GM12878 (cell line): ENCODE measurements around the gene SNAI3. TPM values are rescaled to one million over a fixed set of nuclear protein-coding genes. Genes with fewer than 3 reads are reported as not detected.

Experiments
- ATF7 ChIP-seq: fragments of 450-650 bp; IDR thresholded peaks from 2 replicates; pipeline ENCODE4 v1.6.1; 2016; ENCODE audit warnings: low read depth, mild to moderate bottlenecking
- BMI1 ChIP-seq: fragments of 450-650 bp; IDR thresholded peaks from 2 replicates; pipeline ENCODE4 v1.6.1; 2016; ENCODE audit warnings: mild to moderate bottlenecking, moderate library complexity, borderline replicate concordance
- ETV6 ChIP-seq, 2 experiments: fragments of 450-650 bp in 1 of 2; IDR thresholded peaks in 1 of 2; conservative IDR thresholded peaks in 1 of 2; 2 replicates each; pipeline ENCODE4 v1.6.1; 2014; ENCODE audit warnings: antibody characterized with exemption in 1 of 2, borderline replicate concordance in 1 of 2, low read depth in 1 of 2, mild to moderate bottlenecking in 1 of 2, moderate library complexity in 1 of 2
- HDAC2 ChIP-seq: fragments of 200-600 bp; sonication (generic); IDR thresholded peaks from 2 replicates; pipeline ENCODE4 v1.6.1; 2017
- NKRF ChIP-seq: fragments of 450-650 bp; conservative IDR thresholded peaks from 2 replicates; pipeline ENCODE4 v1.6.1; 2017; ENCODE audit warnings: mild to moderate bottlenecking, moderate library complexity
- POLR2AphosphoS2 ChIP-seq: IDR thresholded peaks from 2 replicates; pipeline ENCODE4 v1.6.1; 2011; ENCODE audit warnings: low read depth, mild to moderate bottlenecking, low read length, improper control_type of control experiment, moderate library complexity
- POU2F2 ChIP-seq: IDR thresholded peaks from 3 replicates; pipeline ENCODE4 v1.6.1; 2011; ENCODE audit warnings: low read depth, mild to moderate bottlenecking, low read length, borderline replicate concordance
- SPI1 ChIP-seq: IDR thresholded peaks from 2 replicates; pipeline ENCODE4 v1.6.1; 2011; ENCODE audit warnings: low read depth, mild to moderate bottlenecking, low read length, moderate library complexity, borderline replicate concordance; ENCODE audit not compliant: insufficient read depth
- TAF1 ChIP-seq: IDR thresholded peaks from 2 replicates; pipeline ENCODE4 v1.6.1; 2011; ENCODE audit warnings: mild to moderate bottlenecking, low read depth, low read length, borderline replicate concordance
- TARDBP ChIP-seq: IDR thresholded peaks from 2 replicates; pipeline ENCODE4 v1.6.1; 2016; ENCODE audit warnings: borderline replicate concordance
- ZNF207 ChIP-seq: fragments of 450-650 bp; IDR thresholded peaks from 2 replicates; pipeline ENCODE4 v1.6.1; 2014; ENCODE audit warnings: antibody characterized with exemption, mild to moderate bottlenecking, borderline replicate concordance
- ZNF24 ChIP-seq: fragments of 450-650 bp; IDR thresholded peaks from 2 replicates; pipeline ENCODE4 v1.6.1; 2017; ENCODE audit warnings: antibody characterized with exemption, mild to moderate bottlenecking
- polyA plus RNA-seq, 11 experiments: library from polyadenylated mRNA; depleted of rRNA in 4 of 11; unstranded in 6 of 11; stranded (reverse) in 5 of 11; fragments of >200 nt; fragmentation: Nextera tagmentation in 4 of 11; fragmentation: Illumina TruSeq in 1 of 11; extraction: Ambion mirVana in 4 of 11; extraction: Trizol in 1 of 11; gene quantifications; 1 replicate in 1 of 11; 2 replicates in 10 of 11; pipeline versions ENCODE4 v1.2.1 to v1.2.3, GENCODE V29; 2011 to 2016; ENCODE audit warnings: inconsistent platforms in 2 of 11, missing spikeins in 2 of 11, low read depth in 1 of 11
- total RNA-seq, 4 experiments: library from RNA; depleted of rRNA in 3 of 4; stranded (reverse); fragments of >200 nt in 3 of 4; fragmentation: Illumina TruSeq in 1 of 4; extraction: Trizol in 1 of 4; gene quantifications; 2 replicates each; pipeline versions ENCODE4 v1.2.1 to v1.2.3, GENCODE V29; 2013 to 2021
- TF ChIP-seq, protein P1 (sequence below): fragments of 450-650 bp; IDR thresholded peaks from 2 replicates; pipeline ENCODE4 v1.6.1; 2017; ENCODE audit warnings: antibody characterized with exemption, mild to moderate bottlenecking, moderate library complexity
- TF ChIP-seq, protein P2 (sequence below): IDR thresholded peaks from 2 replicates; pipeline ENCODE4 v1.6.1; 2012; ENCODE audit warnings: low read depth, low read length, improper control_type of control experiment
- TF ChIP-seq, protein P3 (sequence below): fragments of 450-650 bp; IDR thresholded peaks from 2 replicates; pipeline ENCODE4 v1.6.1; 2018; ENCODE audit warnings: borderline replicate concordance, mild to moderate bottlenecking; ENCODE audit not compliant: partially characterized antibody
- TF ChIP-seq, protein P4 (sequence below): fragments of 450-650 bp; IDR thresholded peaks from 2 replicates; pipeline ENCODE4 v1.6.1; 2017; ENCODE audit warnings: mild to moderate bottlenecking, moderate library complexity

SNAI3 gene
- total and polyA plus RNA-seq, 10 of the 15 experiments (the other 5 are each of a cell fraction or from before 2014, with no cell fraction given), result 0.21 to 7.4 (median 3.0) TPM

- no peak for TF ChIP-seq ZNF24
- peak; percentile 71; the same call in 2 of the 3 replicates for TF ChIP-seq POU2F2
- peak; percentile 65; the same call in 1 of the 2 replicates for TF ChIP-seq TAF1
- peak; percentile 59; the same call in 1 of the 2 replicates for TF ChIP-seq ZNF207
- no peak for TF ChIP-seq POLR2AphosphoS2
- TF ChIP-seq ATF7, result peak; percentile 82
- TF ChIP-seq TARDBP, result no peak
- TF ChIP-seq, protein P1, sequence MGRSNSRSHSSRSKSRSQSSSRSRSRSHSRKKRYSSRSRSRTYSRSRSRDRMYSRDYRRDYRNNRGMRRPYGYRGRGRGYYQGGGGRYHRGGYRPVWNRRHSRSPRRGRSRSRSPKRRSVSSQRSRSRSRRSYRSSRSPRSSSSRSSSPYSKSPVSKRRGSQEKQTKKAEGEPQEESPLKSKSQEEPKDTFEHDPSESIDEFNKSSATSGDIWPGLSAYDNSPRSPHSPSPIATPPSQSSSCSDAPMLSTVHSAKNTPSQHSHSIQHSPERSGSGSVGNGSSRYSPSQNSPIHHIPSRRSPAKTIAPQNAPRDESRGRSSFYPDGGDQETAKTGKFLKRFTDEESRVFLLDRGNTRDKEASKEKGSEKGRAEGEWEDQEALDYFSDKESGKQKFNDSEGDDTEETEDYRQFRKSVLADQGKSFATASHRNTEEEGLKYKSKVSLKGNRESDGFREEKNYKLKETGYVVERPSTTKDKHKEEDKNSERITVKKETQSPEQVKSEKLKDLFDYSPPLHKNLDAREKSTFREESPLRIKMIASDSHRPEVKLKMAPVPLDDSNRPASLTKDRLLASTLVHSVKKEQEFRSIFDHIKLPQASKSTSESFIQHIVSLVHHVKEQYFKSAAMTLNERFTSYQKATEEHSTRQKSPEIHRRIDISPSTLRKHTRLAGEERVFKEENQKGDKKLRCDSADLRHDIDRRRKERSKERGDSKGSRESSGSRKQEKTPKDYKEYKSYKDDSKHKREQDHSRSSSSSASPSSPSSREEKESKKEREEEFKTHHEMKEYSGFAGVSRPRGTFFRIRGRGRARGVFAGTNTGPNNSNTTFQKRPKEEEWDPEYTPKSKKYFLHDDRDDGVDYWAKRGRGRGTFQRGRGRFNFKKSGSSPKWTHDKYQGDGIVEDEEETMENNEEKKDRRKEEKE, result no peak
- peak; percentile 100 for TF ChIP-seq SPI1
- TF ChIP-seq, protein P2, sequence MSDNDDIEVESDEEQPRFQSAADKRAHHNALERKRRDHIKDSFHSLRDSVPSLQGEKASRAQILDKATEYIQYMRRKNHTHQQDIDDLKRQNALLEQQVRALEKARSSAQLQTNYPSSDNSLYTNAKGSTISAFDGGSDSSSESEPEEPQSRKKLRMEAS, result peak; percentile 90
- TF ChIP-seq, protein P3, sequence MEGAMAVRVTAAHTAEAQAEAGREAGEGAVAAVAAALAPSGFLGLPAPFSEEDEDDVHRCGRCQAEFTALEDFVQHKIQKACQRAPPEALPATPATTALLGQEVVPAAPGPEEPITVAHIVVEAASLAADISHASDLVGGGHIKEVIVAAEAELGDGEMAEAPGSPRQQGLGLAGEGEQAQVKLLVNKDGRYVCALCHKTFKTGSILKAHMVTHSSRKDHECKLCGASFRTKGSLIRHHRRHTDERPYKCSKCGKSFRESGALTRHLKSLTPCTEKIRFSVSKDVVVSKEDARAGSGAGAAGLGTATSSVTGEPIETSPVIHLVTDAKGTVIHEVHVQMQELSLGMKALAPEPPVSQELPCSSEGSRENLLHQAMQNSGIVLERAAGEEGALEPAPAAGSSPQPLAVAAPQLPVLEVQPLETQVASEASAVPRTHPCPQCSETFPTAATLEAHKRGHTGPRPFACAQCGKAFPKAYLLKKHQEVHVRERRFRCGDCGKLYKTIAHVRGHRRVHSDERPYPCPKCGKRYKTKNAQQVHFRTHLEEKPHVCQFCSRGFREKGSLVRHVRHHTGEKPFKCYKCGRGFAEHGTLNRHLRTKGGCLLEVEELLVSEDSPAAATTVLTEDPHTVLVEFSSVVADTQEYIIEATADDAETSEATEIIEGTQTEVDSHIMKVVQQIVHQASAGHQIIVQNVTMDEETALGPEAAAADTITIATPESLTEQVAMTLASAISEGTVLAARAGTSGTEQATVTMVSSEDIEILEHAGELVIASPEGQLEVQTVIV, result no peak
- TF ChIP-seq, protein P4, sequence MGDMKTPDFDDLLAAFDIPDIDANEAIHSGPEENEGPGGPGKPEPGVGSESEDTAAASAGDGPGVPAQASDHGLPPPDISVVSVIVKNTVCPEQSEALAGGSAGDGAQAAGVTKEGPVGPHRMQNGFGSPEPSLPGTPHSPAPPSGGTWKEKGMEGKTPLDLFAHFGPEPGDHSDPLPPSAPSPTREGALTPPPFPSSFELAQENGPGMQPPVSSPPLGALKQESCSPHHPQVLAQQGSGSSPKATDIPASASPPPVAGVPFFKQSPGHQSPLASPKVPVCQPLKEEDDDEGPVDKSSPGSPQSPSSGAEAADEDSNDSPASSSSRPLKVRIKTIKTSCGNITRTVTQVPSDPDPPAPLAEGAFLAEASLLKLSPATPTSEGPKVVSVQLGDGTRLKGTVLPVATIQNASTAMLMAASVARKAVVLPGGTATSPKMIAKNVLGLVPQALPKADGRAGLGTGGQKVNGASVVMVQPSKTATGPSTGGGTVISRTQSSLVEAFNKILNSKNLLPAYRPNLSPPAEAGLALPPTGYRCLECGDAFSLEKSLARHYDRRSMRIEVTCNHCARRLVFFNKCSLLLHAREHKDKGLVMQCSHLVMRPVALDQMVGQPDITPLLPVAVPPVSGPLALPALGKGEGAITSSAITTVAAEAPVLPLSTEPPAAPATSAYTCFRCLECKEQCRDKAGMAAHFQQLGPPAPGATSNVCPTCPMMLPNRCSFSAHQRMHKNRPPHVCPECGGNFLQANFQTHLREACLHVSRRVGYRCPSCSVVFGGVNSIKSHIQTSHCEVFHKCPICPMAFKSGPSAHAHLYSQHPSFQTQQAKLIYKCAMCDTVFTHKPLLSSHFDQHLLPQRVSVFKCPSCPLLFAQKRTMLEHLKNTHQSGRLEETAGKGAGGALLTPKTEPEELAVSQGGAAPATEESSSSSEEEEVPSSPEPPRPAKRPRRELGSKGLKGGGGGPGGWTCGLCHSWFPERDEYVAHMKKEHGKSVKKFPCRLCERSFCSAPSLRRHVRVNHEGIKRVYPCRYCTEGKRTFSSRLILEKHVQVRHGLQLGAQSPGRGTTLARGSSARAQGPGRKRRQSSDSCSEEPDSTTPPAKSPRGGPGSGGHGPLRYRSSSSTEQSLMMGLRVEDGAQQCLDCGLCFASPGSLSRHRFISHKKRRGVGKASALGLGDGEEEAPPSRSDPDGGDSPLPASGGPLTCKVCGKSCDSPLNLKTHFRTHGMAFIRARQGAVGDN, result peak; percentile 77; the same call in 1 of the 2 replicates
- TF ChIP-seq HDAC2, result 0 out of 2 replicates have a peak, but pooled peaks have one; percentile 45
- TF ChIP-seq BMI1, result no peak; the same call in 1 of the 2 replicates
- TF ChIP-seq ETV6 (conservative IDR thresholded peaks at IDR 0.05 in 1 of 2, IDR thresholded peaks at IDR 0.05 in 1 of 2; ENCODE audit: borderline replicate concordance in 1 of 2, low read depth in 1 of 2), result peak in 1 of 2 experiments; percentile 67; a peak in 1 of 4 replicates
- no peak; the same call in 1 of the 2 replicates for TF ChIP-seq NKRF
These were observed 4.4 kb downstream of the SNAI3 start (continued) for GRCh38 chr16:88681709-88682451.
